GM18909 (cell line): ENCODE data around the gene SLC5A7.

ENCODE experiments used
- ATAC-seq: cut with Tn5 transposase; IDR thresholded peaks from one replicate; pipeline ENCODE4 v1.9.1; 2021; ENCODE audit warnings: mild to moderate bottlenecking; ENCODE audit not compliant: unreplicated experiment, poor library complexity

SLC5A7 gene

DNA sequence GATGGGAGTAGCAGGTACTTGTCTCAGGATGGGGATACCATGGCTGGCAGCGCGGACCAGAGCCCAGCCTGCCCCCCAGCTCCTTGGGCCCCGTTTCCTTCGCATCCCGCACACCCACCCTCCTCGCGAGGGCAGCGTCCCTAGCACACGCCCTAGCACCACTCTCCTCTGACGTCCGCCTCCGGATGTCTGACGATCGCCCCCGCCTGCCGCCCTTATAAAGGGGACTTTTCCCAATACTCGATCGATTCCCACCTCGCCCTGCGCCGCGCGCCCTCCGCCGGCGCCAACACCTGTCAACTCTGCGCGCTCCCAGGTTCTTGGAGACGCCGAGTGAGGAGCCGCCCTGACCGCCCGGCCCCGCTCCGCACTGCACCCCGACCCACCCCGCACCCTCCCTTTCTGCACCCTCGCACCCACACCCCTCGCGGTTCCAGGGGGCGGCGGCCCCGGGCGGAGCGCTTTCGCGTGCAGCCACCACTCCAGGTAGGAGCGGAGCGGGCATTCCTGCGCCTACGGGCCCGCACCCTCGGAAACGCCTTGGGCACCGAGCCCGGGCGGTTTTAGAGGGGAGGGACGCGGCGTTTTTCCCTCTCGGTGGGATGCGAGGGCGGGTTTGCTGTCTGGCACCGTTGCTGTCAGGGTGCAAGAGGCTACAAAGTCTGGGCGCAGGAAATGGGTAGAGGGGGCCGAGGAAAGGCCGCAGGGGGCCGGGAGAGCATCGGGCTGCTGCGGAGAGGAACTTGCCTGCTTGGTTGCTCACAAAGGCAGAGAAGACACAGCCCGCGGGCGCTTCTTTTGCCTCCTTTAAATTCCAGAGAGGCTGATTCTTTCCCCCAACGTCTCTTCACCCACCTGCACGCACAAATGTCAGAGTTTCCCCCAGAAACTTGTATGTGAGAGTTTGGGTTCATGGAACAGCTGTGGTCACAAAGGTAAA, at the start of gene SLC5A7:
Gene SLC5A7 (plus strand): TSS at position 247 of the 940 bp plus-strand sequence. CDS start 1,632 bp downstream, outside the sequence.
- ATAC-seq: no peak

DNA sequence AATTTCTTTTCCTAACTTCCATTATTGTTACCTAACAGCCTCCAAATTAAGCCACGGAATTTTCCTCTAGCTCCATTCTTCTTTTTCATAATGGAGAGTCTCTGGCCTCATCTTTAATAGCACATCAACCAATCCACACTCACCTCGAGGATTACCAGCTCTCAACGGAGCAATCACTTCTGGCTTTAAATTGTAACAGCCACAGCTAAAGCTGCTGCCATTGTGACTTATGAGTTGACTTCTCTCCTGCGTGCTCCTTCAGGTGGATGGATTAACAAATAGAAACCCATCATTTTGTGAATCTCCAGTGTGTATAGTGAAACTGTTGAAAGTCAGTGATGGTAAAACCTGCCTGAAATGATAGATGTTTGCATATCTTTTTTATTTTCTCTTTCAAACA, 24.9 kb upstream of the SLC5A7 start:
- ATAC-seq: no peak

DNA sequence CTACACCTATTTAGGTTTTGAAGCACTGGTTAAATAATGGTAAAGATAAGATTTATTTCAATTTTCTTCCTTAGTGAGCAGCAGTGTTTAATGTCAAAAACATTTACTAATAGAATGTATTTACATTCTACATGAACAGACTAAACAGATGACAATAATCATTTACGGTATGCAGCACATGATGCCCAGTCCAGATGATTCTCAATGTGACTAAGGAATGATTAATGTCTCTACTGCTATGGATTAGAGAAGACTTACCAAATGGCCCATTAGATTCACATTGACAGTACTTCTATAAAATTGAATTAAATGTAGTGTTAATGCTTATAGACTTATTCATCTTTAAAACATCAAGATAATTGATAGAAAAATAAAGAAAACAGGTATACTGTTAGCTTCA, 22.1 kb upstream of the SLC5A7 start:
- ATAC-seq: no peak

DNA sequence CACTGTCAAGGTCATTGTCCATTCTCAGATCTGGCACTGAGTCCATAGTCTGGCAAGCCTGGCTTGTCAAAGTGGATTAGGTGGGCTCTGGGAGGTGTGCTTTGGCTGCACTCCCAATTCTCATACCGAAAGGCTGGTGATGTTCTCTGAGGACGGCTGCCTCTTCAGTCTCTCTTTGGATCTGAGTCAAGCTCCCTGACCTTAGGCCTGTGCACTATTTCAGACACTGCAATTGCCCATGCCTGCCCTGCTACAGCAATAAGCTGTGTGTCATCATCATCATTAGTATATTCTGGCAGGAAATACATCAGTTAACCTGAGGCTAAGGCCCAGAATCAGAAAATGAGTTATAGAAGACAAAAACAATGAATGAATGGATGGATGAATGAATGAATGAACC, 1.6 kb upstream of the SLC5A7 start:
- ATAC-seq: no peak

DNA sequence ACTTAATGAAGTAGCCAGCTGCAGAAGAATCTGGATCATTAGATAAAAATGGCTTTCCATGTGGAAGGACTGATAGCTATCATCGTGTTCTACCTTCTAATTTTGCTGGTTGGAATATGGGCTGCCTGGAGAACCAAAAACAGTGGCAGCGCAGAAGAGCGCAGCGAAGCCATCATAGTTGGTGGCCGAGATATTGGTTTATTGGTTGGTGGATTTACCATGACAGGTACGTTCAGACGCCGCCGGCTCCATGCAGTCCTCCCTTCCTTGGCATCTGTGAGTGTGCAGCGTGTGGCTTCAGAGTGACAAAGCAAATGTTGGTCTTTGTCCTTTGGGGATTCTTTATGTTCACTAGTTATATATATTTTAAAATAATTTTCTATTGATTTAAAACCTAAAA, 1.8 kb downstream of the SLC5A7 start:
- no peak for ATAC-seq

DNA sequence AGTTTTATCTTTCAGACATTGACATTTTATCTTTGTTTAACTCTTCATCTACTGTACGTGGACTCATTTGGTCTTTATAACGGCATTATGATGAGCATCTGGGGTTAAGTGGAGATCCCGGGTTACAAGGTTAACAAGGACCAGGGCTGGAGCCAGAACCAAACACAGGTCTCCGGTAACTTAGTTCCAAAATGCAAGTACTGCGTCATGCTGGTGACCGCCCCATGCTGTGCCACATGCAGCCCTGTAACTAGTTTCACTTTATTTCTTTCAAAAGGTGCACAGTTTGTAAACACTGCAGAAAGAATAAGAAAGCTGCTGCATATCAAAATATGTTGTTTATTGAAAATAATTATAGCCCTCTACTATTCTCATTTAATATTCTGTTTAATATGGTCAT, 3.1 kb downstream of the SLC5A7 start:
- no peak for ATAC-seq

DNA sequence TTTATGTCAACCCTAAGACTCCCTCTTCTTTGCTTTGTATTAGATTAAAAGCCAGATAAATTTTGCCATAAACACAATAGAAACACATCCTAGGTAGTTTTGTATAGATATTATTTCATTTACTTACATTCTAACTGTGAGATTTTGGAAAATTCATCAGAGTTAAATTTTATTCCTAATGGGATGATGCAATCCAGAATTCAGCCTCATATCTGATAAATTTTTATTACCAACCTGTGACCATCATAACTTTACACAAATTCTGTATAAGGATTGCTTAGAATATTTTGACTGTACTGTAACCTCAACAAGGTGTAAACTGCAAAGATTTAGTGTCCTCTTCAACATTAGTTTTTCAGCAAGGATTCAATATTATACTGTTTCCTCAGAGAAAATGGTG, 4.4 kb downstream of the SLC5A7 start:
- no peak for ATAC-seq

DNA sequence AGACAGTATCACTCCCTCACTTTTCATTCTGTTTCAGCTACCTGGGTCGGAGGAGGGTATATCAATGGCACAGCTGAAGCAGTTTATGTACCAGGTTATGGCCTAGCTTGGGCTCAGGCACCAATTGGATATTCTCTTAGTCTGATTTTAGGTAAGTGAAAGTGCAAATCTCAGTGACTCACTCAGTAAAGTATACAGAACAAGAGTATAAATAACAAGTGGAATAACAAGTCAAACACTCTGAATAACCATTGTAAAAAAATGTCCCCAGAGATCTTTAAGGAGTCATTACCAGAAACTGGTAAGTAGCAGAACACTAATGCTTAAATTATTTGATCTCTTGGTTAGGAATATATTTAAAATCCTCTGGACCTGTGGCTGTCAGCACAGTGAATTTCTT, 5.7 kb downstream of the SLC5A7 start:
- no peak for ATAC-seq

DNA sequence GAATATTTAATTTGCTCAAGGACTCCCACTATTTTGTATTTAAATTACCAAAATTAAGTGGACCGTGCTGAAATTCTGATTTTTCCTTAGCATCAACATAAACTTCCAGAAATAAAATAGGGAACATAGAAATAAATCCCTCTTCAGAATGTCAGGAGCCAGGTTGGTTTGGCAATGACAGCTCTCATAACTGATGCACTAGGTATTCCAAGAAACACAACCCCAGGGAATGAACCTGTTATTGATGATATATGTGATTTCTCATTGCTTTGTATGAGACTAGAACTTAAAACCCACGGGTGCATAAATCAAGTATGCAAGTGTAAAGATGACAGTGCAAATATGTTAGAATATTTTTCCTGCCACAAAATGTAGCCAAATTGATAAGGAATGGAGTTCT, 12.8 kb downstream of the SLC5A7 start:
- no peak for ATAC-seq

DNA sequence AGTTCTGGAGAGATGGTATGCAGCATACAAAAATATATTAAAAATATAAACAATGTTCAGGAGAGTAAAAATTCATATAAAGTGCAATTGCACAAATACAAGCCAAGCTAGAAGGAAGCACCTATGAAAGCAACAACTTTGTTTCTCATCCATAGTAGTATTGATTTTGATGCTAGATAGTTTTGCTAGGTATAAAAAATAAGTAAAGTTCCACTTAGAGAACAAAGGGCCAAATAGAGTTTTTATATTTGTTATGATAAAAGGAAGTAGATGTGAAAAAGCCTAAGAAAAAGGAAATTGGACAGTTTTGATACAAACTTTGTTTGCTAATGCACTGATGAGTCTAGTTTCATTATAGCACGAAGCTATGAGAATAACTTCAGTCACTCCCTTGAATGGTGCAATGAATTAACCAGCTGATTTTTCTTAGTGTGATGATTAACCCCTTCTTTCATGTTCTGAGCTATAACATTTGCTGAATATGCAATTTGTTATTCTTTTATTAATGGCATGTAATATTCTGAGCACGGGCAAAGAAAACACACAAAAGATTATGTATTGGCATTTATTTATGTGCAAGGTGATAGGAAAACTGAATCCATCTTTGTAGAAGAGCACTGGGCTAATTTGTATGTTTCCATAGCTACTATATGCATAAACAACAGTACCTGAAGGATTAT, 24.7 kb downstream of the SLC5A7 start:
- ATAC-seq: no peak

DNA sequence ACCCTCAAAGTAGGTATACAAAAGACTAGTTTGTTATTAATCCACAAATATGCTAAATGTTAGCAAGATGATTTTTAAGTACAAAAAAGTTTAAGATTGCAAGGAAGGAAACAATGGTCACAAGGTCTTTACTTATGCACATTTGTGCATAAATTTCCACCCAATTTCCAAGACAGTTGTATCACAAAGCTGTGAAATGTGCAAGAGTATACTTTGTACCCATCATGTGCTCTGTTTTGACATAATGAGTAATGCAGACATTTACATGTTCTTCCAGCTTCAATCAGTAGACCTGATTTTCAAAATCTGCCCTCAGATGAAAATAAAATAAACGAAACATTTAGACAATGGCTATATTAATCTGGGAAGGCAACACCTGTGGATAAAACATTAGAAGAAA, 27.0 kb downstream of the SLC5A7 start:
- no peak for ATAC-seq

DNA sequence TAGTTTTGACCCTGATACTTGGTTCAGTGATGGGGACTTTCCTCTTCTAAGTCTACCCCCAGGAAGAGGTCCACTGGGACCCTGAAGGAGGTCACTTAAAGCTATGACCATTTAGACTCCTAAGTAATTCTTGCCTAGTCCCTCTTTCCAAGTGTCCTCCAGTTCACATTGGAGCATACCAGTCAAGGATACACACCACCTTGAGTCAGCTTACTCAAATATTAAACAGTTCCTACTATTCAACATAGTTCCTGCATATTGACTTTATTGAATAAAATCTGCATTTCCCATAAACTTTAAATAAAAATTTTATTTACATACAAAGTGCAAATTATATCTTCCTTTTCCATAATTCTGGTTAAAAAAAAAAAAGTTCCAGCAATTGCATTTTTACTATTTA, 36.3 kb downstream of the SLC5A7 start:
- ATAC-seq: no peak

DNA sequence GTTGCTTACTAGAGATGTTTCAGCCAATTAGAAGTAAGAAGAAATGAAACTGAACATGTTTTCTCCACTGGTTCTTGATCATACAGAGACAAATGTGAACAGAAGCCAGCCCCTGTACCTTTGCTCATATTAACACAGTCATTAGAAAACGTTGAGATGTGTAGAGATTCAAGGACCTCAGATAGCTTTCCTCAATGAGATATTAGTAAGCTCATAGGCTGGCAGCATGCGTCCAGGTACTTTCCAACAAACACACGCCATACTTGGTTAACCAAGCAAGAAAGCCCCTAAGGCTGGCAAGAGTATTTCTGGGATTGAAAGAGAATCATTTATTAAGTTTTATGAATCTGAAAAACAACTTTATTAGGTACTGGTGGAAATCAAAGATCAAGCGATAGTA, 37.5 kb downstream of the SLC5A7 start:
- no peak for ATAC-seq

DNA sequence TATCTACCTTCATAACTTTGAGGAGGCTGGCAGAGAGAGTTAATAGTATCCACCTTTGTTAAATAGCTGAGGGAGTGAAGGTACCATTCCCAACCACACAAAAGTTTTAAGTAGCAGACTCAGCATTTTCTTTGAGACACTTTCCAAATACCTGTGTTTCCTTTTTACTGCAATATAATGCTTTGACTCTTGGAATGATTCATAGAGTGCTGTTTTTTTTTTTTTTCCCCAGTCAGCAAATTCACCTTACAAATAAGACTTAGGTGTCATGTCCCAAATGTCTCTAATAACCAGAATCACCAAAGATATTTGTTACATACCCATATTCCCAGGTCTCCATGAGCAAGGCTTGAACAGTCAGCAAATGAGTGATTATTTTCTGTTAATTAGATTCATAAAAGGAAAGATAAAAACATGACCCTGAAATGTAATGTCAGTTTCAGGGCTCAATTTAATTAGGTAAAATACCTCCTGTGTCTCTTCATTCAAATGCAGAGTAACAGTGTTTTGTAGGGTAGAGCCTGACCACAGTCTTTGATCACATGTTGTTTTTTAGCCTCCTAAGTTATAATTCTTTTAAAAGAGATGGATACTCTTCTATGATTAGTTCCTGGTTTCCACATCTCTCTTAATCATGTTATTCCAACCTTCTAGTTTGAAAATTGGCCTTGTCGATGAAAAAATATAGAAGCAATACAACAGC, 39.9 kb downstream of the SLC5A7 start:
- no peak for ATAC-seq

DNA sequence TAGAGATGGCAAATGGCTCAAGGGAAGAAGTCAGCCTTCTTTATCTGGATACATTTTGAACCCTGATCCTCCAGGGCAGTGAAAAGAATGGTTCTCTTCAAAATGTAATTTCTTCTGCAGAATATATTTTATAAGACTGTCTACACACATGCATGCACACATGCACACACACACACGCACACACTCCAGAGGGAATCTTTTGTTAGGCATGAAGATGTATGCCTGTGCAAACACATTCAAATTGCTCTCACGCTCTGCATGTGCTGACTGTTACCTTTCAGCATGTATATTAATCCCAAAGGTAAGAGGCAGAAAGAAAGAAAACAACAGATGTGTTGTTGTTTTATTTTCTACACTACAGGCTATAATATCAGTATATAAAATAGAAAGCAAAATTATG, 43.2 kb downstream of the SLC5A7 start:
- no peak for ATAC-seq

DNA sequence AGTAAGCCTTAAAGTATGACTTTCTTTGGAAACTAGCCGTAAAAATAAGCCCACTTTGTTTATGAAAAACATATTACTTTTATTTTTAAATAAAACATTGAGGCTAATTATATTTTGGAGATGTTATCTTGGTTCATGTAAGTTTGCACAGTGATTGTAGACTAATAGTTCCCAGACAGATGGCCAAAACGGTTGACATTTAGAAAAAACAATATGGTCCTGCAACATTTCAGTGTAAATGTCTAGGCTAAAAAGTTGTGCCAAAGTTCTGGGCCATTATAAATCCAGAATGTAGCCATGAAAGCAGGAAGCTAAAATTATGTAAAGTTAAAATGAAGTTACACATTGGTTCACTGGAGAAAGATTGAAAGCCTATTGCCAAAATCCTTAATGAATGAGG, 43.6 kb downstream of the SLC5A7 start:
- no peak for ATAC-seq

DNA sequence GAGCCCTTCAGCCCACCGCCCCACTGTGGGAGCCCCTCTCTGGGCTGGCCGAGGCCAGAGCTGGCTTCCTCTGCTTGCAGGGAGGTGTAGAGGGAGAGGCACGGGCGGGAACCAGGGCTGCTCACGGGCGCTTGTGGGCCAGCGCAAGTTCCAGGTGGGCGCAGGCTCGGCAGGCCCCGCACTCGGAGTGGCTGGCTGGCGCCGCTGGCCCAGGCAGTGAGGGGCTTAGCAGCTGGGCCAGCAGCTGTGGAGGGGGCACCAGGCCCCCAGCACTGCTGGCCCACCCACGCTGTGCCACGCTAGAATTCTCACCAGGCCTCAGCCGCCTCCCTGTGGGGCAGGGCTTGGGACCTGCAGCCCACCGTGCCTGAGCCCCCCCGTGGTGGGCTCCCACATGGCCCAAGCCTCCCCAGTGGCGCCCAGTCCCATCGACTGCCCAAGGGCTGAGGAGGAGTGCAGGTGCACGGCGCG, 45.2 kb downstream of the SLC5A7 start:
- no peak for ATAC-seq

DNA sequence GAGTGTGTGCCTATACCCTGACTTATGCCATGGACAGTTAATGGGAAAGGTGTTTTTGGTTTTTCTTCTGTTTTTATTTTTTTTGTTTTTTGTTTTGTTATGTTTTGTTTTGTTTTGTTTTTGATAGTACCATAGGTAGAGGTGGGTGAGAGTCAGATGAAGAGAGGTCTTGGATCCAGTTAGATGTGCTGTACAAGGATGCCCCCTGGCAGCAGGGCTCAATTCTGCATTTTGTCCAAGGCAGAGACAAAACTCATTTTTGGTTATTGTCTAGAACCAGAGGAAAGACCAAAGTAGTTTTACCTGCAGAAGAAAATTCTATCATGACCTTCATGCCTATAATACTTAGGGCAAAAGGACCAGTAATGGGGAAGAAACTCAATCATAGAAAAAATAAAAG, 48.5 kb downstream of the SLC5A7 start:
- ATAC-seq: no peak

DNA sequence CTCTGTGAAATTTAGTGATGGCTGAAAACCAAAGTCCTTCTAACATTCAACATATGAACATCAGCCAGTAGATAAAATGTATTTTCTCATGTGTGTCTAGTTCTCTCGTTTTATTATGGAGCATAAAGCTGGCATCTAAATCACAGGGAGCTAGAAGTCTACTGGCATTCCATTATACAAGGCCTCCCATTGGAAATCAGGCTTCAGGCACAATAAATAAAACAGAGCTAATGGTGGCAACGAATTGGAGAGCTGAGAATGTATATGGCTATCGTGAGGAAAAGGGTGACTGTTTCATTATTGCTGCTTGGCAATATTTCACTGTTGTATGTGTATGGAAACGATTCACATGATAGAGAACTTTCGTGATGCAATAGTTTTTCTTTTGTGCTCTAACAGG, 62.4 kb downstream of the SLC5A7 start:
- no peak for ATAC-seq

DNA sequence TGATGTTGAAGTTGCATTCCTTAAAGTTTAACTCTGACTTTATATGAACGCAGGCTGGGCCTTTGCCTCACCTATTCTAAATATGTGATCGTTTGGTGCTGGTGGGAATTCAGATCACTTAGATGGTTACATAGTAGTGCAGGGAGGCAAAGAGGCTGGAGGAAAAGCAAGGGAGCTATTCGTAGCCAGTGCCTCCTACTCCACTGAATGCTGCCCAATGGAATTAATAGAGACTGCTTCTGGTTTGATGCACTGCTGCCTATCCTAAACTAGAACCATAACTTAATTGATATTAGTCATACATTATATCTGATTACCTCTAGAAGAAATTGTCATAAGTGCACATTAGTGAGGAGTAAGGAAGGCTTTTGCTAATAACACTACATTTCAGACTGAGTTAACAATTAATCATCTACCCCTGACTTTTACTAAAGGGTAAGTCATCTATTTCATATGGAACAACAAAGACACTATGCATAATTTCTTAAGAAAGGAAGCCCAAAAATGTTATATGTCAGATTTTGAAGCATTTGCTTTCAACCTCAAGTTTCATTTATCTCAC, 72.3 kb downstream of the SLC5A7 start:
- no peak for ATAC-seq
